ENCODE measurements around the gene SMO. TPM values are rescaled to one million over a fixed set of nuclear protein-coding genes. Genes with fewer than 3 reads are reported as not detected.
"Not testable (repeated sequence)": the region's sequence is repeated elsewhere in the genome, so short reads cannot be mapped to it uniquely, and the experiment has no call there.

The SMO gene
- total RNA-seq, 2 experiments from 2014 or later, result not detected

- H3K4me3 ChIP-seq (ENCODE audit: low read length); DNase-seq; H3K27ac Mint-ChIP-seq; H3K27ac ChIP-seq (ENCODE audit: low read depth in 1 of 2, low read length in 2 of 2); H3K4me3 Mint-ChIP-seq; H3K36me3 ChIP-seq (ENCODE audit: insufficient read depth, low read length); H3K27me3 Mint-ChIP-seq; ATAC-seq (ENCODE audit: poor library complexity); H3K36me3 Mint-ChIP-seq (ENCODE audit: low read depth); H3K27me3 ChIP-seq (ENCODE audit: control insufficient read depth in 1 of 2, insufficient read depth in 2 of 2, low read length in 2 of 2); H3K9me3 Mint-ChIP-seq; H3K4me1 Mint-ChIP-seq (ENCODE audit: low read depth): not testable (repeated sequence)
- POLR2A ChIA-PET, result interaction anchor here (2.3 kb wide), 1 partner anchor 54 kb away, joined by 14 read pairs; no protein-coding TSS in a partner anchor
- CTCF ChIA-PET, result interaction anchor here (3.6 to 4.7 kb wide), 2 partner anchors 55 to 80 kb away, joined by 33 to 92 read pairs; no protein-coding TSS in a partner anchor
- intact Hi-C loops (cut with DNase I, micrococcal nuclease), result loop anchor here in 1 of 2 experiments (5.0 kb wide), 1 partner anchor 610 kb away; no protein-coding TSS in a partner anchor
- H3K4me1 ChIP-seq (ENCODE audit: insufficient read depth, low read length), result peaks cover 12% of the 10 kb centered on the region
- peaks cover 0 to 10% of the 10 kb centered on the region in 2 experiments for H3K9me3 ChIP-seq (ENCODE audit: control insufficient read depth in 1 of 2, insufficient read depth in 1 of 2, low read length in 2 of 2)
Observed at GRCh38 chr7:129216821-129217416, 28.5 kb downstream of the SMO start.

- Mint-ChIP-seq H3K27me3 (no peaks in the 10 kb centered on the region), H3K9me3 (no peaks in the 10 kb centered on the region), H3K4me1 (ENCODE audit: low read depth) (peaks cover 16% of the 10 kb centered on the region), H3K36me3 (ENCODE audit: low read depth) (no peaks in the 10 kb centered on the region), H3K27ac (no peak overlapping the region), H3K4me3 (no peak overlapping the region)
- CTCF ChIA-PET, result interaction anchor here (0.5 to 4.7 kb wide), 34 partner anchors 9 to 970 kb away, joined by 3 to 92 read pairs (median 5); partner anchors contain the start of gene STRIP2
- TF ChIP-seq CTCF (IDR thresholded peaks at IDR 0.05), result peak; percentile 88
- Histone ChIP-seq H3K4me1 (ENCODE audit: insufficient read depth, low read length) (peaks cover 20% of the 10 kb centered on the region), H3K9me3 (ENCODE audit: control insufficient read depth in 1 of 2, insufficient read depth in 1 of 2, low read length in 2 of 2) (peaks cover 0 to 10% of the 10 kb centered on the region in 2 experiments), H3K4me3 (ENCODE audit: low read length) (no peak overlapping the region), H3K27ac (ENCODE audit: low read depth in 1 of 2, low read length in 2 of 2) (no peak overlapping the region), H3K36me3 (ENCODE audit: insufficient read depth, low read length) (no peaks in the 10 kb centered on the region), H3K27me3 (ENCODE audit: control insufficient read depth in 1 of 2, insufficient read depth in 2 of 2, low read length in 2 of 2) (no peaks in the 10 kb centered on the region)
- DNase-seq (peak; percentile 65 to 88 (median 72)), ATAC-seq (ENCODE audit: poor library complexity) (peak; percentile 84)
- POLR2A ChIA-PET, result interaction anchor here (0.7 to 2.3 kb wide), 4 partner anchors 53 to 80 kb away, joined by 3 to 14 read pairs (median 4); no protein-coding TSS in a partner anchor
- intact Hi-C loops (cut with DNase I, micrococcal nuclease), result loop anchor here (1.0 to 5.0 kb wide), 4 partner anchors 53 to 609 kb away; no protein-coding TSS in a partner anchor
Observed at GRCh38 chr7:129218514-129219062, 30.2 kb downstream of the SMO start.

GRCh38 chr7:129219166-129219565 lies 30.7 kb downstream of the SMO start:
- intact Hi-C loops (cut with DNase I, micrococcal nuclease), result loop anchor here in 1 of 2 experiments (5.0 kb wide), 1 partner anchor 608 kb away; no protein-coding TSS in a partner anchor
- ChIA-PET CTCF (interaction anchor here (0.5 to 4.7 kb wide), 26 partner anchors 8 to 969 kb away, joined by 3 to 92 read pairs (median 5); no protein-coding TSS in a partner anchor), POLR2A (interaction anchor here (0.8 to 2.3 kb wide), 3 partner anchors 52 to 75 kb away, joined by 3 to 14 read pairs (median 4); no protein-coding TSS in a partner anchor)
- not testable (repeated sequence) for H3K4me3 ChIP-seq (ENCODE audit: low read length); H3K9me3 Mint-ChIP-seq; DNase-seq; H3K27me3 Mint-ChIP-seq; H3K27ac Mint-ChIP-seq; H3K36me3 Mint-ChIP-seq (ENCODE audit: low read depth); H3K36me3 ChIP-seq (ENCODE audit: insufficient read depth, low read length); H3K27ac ChIP-seq (ENCODE audit: low read depth in 1 of 2, low read length in 2 of 2); H3K4me3 Mint-ChIP-seq; ATAC-seq (ENCODE audit: poor library complexity); H3K27me3 ChIP-seq (ENCODE audit: control insufficient read depth in 1 of 2, insufficient read depth in 2 of 2, low read length in 2 of 2)
- peaks cover 0 to 10% of the 10 kb centered on the region in 2 experiments for H3K9me3 ChIP-seq (ENCODE audit: control insufficient read depth in 1 of 2, insufficient read depth in 1 of 2, low read length in 2 of 2)
- H3K4me1 ChIP-seq (ENCODE audit: insufficient read depth, low read length), result peaks cover 21% of the 10 kb centered on the region
- H3K4me1 Mint-ChIP-seq (ENCODE audit: low read depth), result peaks cover 22% of the 10 kb centered on the region

- Mint-ChIP-seq H3K27ac (peak overlapping the region; percentile 80), H3K4me3 (peak overlapping the region; percentile 81), H3K4me1 (ENCODE audit: low read depth) (peaks cover 43% of the 10 kb centered on the region), H3K9me3 (no peaks in the 10 kb centered on the region), H3K36me3 (ENCODE audit: low read depth) (peaks cover 3% of the 10 kb centered on the region), H3K27me3 (no peaks in the 10 kb centered on the region)
- CTCF ChIA-PET, result no interaction called here
- no peak for TF ChIP-seq CTCF (IDR thresholded peaks at IDR 0.05)
- H3K36me3 ChIP-seq (ENCODE audit: insufficient read depth, low read length), result no peaks in the 10 kb centered on the region
- no peak overlapping the region for H3K4me3 ChIP-seq (ENCODE audit: low read length)
- intact Hi-C loops (cut with DNase I, micrococcal nuclease), result loop anchor here in 1 of 2 experiments (5.0 to 10.0 kb wide), 3 partner anchors 165 to 730 kb away; partner anchors contain the start of genes SMKR1, TNPO3 and UBE2H
- H3K27ac ChIP-seq (ENCODE audit: low read depth in 1 of 2, low read length in 2 of 2), result peak overlapping the region in 1 of 2 donors; percentile 4
- H3K27me3 ChIP-seq (ENCODE audit: control insufficient read depth in 1 of 2, insufficient read depth in 2 of 2, low read length in 2 of 2), result no peaks in the 10 kb centered on the region
- no peak for ATAC-seq (ENCODE audit: poor library complexity)
- POLR2A ChIA-PET, result interaction anchor here (0.9 to 1.3 kb wide), 2 partner anchors 38 to 52 kb away, joined by 3 to 4 read pairs; no protein-coding TSS in a partner anchor
- peaks cover 32% of the 10 kb centered on the region for H3K4me1 ChIP-seq (ENCODE audit: insufficient read depth, low read length)
- no peaks in the 10 kb centered on the region for H3K9me3 ChIP-seq (ENCODE audit: control insufficient read depth in 1 of 2, insufficient read depth in 1 of 2, low read length in 2 of 2)
- peak in 3 of 14 experiments; percentile 15 to 37 (median 21) for DNase-seq
Observed at GRCh38 chr7:129222064-129222463, 33.6 kb downstream of the SMO start.
